GDM1 (cell line): ENCODE measurements around the gene LAMA3.

Experiments
- DNase-seq: peaks from one replicate; lab custom pipeline; 2025; lab: John Stamatoyannopoulos, UW

The LAMA3 gene

GRCh38 chr18:23970161-23971096 lies 281.2 kb downstream of the LAMA3 start:
- no peak for DNase-seq

DNA sequence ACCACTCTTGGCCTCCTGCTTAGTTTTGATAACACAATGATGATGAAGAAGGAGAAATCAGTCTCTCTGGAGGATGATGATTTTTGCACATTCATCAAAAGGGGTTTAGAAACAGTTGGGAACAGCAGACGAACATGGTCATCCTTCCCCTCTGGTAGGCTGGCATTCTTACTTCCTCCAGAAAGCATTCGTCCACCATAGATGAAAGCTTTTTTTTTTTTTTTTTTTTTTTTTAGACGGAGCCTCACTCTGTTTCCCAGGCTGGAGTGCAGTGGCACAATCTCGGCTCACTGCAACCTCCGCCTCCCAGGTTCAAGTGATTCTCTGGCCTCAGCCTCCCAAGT lies 281.8 kb downstream of the LAMA3 start:
- no peak for DNase-seq

DNA sequence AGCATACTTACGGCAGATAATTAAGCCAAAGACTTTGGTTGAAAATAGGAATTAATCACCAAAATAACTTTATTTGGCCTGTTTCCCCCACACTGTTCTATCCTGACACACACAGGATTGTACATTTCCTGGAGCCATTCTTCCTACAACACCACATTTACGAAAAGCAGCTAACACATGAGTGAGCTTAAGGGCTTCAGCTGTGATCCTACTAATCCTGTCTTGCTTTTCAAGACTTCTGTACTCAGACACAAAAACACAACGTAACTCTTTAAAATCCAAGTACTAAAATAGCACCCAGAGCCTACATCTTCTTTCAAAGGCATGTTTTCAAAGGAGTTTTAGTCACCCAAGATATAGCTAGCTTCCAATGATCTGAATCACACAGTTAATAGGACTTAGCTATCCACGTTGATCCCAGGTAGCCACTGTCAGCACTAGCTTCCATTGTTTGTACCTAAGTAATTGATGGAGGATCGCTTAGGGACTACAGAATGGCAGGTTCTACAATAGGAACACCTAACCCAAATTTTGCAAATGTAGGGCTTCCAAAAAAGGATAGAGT lies 282.5 kb downstream of the LAMA3 start:
- DNase-seq: no peak

DNA sequence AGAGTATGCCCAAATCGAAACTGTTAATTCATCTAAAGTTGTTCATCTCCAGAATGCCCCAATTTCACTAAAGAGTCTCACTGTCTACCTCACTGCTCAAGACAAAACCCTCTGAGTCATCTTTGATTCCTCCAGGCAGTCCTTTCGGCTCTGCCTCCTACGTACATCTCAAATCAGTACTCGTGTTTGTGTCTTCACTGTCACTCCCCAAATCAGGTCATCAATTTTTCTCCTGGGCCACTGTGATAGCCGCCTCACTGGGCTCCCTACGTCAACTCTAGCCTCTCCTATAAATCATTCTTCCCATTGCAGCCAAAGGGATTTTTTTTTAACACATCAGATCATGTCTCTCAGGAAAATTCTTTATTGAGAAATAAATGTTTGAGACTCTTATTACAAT lies 283.2 kb downstream of the LAMA3 start:
- no peak for DNase-seq

DNA sequence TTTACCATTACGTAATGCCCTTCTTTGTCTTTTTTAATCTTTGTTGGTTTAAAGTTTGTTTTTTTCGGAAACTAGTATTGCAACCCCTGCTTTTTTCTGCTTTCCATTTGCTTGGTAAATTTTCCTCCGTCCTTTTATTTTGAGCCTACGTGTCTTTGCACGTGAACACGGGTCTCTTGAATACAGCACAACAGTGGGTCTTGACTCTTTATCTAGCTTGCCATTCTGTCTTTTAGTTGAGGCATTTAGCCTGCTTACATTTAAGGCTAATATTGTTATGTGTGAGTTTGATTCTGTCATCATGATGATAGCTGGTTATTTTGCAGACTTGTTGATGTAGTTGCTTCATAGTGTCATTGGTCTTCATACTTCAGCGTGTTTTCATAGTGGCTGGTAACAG lies 287.9 kb downstream of the LAMA3 start:
- no peak for DNase-seq

DNA sequence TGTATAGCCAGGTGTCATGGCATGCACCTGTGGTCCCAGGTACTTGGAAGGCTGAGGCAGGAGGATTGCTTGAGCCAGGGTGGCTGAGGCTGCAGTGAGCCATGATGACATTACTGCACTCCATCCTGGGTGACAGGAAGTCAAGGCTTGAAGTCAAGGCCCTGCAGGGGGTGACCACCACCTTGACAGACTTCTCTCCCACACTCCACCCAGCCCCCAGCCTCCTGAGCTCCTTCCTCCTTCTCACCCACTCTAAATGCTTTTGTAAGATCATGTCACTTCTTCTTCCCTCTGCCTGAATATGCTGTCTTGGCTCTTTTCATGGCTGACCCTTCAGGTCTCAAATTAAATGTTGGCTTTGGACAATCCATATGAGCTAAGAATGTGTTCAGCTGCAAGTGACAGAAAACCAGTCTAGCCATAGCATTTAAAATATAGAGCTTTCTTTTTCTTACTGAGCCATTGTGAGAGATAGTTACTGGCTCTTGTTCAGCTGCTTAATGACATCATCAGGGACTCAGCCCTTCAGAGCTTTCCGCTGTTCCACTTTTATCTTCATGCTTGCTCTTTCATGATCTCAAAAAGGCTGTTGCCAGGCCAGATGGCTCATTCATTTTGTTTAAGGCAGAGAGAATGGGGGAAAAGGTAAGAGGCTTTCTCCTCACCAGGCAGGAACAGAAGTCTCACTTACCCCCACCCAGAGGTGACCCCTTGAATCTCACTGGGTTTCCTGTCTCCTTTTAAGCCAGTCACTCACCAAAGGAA lies 288.6 kb downstream of the LAMA3 start:
- no peak for DNase-seq

- no peak for DNase-seq
Measured at GRCh38 chr18:23981369-23981980, 292.2 kb downstream of the LAMA3 start.

DNA sequence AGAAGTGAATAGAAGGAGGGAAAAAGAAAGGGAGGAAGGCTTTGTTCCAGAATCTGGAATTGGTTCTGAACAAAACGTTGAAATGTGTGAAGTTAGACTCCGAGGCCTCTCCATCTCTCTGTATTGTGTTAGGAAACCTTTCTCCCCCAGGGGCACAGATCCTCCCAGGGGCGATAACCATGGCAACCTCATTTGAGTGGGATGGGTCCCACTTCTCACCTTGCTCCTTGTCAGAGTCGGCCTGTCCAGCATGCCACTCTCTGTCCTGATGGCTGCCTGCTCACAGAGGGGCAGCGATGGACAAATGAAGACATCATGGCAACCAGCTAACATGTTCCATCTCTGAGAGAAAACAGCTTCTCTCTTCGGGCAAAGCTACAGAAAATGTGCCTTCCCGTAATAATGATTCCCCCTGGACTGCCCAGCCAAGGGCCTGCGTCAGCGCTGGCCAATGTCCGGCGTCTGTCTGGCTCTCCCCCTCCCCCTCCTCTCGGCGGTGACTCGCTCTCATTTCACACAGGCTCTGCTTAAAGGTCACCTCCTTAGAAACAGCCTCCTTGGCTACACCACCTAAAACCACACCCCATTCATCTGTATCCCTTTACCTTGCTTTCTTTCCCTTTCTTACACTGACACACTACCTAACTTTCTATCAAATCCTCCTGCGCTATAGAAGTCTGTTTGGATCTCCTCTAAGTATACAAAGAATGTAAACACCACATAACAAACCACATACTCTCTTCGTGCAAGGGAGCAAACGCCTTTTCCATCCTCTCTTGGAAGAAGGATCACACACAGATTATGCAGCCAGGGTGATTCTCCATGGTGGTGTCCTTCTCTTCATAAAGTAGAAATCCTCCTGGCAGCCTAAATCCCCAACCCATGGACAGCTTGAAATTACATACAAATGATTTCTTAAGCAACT lies 293.2 kb downstream of the LAMA3 start:
- no peak for DNase-seq

DNA sequence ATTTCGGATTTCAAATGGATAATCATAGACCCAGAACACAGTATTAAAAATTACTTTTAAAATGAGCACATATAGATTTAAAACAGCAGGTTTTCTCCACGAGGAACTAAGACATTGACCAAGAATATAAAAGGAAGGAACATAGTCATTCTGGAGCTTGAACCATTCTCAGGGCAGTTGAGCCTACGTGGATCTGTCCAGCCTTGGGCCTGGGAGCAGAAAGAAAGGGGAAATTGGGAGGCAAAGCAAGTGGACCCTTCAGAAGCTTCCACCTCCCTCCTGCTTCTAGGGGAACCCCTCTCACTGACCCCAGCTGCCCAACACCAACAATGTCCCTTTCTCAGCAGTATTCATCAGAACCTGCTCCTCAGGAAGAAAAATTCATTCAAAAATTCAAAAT lies 293.9 kb downstream of the LAMA3 start:
- no peak for DNase-seq

DNA sequence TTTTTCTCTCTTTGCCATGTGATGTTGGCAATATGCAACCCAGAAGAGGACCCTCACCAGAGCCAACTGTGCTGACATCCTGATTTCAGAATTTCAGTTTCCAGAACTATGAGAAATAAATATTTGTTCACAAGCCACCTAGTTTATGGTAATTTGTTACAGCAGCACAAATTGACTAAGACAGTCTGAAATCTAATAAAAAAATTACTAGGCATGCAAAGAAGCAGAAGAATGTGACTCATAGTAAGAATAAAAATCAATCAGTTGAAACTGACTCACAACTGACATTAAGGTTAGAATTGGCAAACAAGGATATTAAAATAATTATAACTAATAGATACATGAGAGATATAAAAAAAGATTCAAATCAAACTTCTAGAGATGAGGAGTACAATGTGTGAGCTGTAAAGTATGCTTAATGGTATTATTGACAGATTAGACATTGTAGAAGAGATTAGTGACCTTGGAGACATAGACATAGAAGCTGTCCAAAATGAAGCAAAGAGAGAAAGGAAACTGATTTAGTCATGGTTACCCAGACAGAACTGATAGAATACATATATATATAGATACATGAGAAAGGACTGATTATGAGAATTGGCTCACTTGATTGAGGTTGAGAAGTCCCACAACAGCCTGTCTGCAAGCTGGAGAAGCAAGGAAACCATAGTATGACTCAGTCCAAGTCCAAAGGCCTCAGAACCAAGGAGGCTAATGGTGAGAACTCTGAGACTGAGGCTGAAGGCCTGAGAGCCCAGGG lies 297.5 kb downstream of the LAMA3 start:
- no peak for DNase-seq

DNA sequence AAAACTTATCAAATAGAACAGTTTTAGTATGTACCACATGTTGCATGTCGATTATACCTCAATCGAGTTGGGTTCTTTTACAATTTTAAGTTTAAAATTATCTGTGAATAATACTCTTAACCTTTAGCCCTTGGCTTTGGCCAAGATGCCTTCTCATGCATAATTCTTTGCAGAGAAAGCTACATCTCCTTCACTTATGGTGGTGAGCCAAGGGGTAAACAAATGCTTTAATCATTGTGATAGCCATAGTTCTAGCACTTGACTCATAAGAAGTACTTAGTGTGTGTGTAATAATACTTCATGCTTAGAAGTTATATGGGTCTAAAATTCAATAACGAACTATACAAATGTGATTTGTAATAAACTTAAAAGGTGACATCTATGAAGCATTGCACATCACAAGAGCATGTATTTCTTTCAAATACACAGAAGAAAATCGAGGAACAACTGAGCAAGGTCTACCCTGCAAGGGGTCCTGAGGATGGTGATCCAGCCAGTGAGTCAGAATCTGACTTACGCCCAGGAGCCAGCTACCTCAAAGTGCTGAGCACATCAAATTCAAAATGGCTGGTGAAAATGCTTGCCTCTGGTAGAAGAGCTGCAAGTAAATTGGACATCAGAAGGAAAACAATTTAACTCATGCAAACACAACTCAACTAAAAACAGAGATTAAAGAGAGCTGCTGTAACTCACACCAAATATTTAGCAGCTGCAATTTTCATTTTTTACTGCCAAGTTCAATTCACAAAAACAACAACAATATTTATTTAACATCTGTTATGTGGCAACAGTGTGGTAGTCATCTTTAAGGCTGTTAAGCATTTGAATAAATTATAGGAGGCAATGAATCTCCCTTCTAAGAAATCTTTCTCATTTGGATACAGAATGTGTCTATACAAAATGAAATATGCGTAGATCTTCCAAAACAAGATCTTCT lies 301.5 kb downstream of the LAMA3 start:
- no peak for DNase-seq

DNA sequence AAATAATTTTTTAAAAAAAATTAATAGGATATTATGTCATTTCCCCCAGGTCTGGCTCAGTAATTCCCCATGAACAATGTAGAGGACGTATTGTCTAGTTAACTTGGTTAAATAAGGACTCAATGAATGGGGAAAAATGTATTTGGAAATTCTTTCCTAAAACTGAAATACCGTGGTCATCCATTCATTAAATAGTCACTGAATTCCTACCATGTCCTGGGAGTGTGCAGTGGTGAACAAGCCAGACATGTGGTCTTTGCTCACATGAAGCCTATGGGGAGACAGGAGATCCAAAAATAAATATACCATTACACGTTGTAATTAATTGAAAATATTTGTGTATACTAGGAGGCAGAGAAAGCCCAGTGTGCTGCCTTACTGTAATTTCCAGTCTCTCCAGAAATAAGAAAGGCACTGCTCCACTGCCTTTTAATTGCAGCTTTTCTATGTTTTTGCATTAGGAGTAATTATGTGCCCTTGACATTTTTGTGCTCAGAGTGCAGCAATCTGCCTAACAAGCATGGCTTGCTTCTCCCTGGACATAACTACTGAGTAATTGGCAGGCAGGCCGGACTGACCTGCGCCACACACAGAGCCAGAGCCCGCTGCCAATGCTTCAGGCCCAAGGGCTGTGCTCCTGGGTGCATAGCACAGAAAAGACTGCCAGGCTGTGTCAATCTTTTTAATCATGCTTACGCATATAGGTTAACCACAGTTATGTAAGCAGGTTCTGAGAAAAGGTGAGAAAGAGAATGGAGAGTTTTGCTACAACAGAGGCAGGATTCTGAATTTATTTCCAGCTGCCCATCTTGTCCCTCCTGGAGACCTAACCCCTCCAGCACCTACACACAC lies 303.1 kb downstream of the LAMA3 start:
- DNase-seq: no peak

DNA sequence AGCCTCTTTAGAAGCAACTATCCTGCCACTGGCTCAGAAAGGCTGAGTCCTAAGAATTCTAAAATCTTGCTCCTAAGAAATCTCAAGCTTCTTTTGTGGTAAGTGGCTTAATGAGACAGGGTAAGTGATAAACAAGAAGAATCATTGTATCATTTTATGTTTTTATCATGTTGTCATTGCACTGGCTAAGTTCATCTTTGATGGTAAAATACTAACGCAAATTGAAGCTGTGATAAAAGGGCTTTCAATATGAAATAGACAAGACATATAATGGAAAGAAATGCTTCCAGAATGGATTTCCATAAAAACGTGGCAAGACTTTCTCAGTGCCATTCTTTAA lies 303.7 kb downstream of the LAMA3 start:
- no peak for DNase-seq

- no peak for DNase-seq
Measured at GRCh38 chr18:23994361-23994902, 305.2 kb downstream of the LAMA3 start.

DNA sequence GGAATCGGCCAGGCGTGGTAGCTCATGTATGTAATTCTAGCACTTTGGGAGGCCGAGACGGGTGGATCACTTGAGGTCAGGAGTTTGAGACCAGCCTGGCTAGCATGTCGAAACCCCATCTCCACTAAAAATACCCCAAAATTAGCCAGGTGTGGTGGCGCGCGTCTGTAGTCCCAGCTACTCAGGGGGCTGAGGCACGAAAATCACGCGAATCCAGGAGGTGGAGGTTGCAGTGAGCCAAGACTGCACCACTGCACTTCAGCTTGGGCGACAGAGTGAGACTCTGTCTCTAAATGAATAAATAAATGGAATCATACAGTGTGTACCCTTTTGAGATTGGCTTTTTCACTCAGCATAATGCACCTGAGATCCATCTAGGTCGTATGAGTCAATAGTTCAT lies 305.9 kb downstream of the LAMA3 start:
- DNase-seq: no peak

GRCh38 chr18:23998018-23998417 lies 308.8 kb downstream of the LAMA3 start:
- DNase-seq: no peak

DNA sequence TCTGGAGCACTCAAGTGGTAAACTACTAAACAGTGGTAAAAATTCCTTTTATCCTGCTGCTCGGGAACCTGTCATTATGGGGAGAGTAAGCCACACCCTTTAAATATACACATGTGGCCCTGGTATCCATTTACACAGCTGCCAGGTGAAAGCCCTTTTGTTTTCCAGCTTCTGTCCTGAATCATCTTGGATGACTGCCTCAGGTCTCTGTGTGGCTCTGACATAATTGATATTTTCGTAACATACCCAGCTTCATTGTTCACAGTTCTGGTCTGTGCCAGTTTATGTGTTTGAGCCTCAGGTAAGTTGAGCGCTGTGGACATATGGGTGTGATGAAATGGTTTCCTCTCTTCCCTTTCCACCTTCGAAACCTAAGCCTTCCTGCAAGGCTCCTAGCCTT lies 309.6 kb downstream of the LAMA3 start:
- DNase-seq: no peak
